GM11168 (cell line): ENCODE measurements around the gene NAP1L4.

ENCODE experiments used
- in situ Hi-C: fragments of 300-500 bp; cut with MboI; formaldehyde crosslinking; loops from one replicate; pipeline ENCODE4 v1.12.0; 2022; ENCODE audit warnings: low sequenced_read_pairs; ENCODE audit not compliant: unreplicated experiment

The NAP1L4 gene

DNA sequence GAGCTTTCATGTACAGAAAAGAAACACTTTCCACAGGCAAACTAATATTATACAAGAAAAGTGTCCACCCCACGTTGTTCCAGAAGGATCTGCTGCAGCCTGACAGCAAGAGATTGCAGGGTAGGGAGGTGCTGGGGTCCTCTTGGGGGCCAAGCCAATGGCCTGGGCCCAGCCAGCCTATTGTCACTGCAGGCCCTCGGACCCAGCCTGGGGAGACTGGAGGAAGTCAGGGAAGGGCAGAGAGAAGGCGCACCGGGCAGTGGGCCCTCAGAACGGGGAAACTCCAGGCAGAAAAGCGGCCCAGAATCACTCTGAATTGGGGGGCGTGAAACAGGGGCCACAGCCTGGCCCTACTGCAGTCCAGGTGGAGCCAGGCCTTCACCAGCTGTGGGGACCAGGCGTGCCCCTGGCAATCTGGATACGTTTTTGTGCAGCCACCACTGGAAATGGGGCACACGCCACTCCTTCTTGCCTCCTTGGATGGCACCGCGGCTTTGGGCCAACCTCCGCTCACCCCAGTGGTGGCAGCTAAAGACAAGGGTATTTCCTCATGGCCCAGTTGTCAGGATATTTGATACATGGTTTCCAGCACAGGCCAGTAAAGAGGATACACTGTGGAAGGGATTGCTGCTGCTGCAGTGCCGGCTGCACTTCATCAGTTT is 3.9 kb upstream of the NAP1L4 start:
- in situ Hi-C loops: no loop called here

DNA sequence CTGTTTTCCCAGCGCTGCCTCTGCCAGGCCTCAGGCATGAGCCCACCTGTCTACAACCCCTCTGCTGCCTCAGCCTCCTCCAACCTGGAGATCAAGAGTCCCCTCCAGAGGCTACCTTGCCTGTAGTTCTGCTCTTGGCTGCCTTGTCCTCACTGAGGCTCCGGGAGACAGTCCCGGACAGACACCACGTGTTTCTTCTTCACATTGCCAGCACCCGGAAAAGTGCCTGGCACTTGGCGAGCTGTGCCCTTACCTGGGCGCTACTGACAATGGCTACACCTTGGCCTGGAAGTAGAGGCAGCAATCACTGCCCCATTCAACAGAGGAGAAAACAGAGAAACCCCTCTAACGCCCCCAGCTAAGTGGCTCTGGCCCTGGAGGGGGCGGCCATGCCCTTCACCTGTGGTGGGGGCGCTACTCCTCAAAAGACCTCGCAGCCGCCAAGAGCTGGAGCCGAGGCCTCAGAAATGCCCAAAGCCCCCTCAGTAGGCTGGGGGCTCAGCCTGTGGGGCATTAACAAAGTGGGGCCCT is 3.0 kb upstream of the NAP1L4 start:
- in situ Hi-C loops: no loop called here

DNA sequence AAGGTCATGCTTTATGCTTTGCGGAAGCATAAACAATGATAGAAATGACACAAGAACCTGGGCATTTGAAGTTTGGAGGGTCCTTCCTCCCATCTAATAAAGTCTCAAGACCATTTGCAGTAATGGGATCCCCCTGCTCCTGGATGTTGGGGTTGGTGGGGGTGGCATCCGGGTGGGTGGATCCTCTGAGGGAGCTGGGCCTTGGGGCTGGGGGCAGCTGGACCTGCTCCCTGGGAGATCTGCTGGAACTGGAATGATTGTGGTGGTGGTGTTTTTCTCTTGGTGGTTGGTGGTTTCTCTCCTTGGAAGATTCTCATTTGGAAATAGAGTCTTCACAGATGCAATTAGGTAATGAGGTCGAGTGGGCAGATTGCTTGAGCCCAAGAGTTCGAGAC is 2.2 kb upstream of the NAP1L4 start:
- in situ Hi-C loops: no loop called here

DNA sequence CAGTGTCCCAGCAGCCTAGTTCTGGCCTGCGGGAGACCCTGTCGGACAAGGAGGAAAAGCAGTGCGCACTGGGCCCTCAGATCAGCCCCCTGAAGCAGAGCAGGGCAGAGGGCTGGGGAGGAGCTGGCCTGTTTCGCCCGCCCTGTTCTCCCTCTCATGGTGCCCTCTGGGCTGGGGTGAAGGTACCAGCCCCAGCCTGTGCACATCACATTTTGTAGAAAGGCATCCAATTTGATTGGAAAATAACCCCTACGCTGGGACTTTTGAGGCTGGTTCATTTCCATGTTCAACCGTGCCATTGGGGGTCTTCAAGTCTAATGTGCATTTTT is 832 bp upstream of the NAP1L4 start:
- in situ Hi-C loops: no loop called here

DNA sequence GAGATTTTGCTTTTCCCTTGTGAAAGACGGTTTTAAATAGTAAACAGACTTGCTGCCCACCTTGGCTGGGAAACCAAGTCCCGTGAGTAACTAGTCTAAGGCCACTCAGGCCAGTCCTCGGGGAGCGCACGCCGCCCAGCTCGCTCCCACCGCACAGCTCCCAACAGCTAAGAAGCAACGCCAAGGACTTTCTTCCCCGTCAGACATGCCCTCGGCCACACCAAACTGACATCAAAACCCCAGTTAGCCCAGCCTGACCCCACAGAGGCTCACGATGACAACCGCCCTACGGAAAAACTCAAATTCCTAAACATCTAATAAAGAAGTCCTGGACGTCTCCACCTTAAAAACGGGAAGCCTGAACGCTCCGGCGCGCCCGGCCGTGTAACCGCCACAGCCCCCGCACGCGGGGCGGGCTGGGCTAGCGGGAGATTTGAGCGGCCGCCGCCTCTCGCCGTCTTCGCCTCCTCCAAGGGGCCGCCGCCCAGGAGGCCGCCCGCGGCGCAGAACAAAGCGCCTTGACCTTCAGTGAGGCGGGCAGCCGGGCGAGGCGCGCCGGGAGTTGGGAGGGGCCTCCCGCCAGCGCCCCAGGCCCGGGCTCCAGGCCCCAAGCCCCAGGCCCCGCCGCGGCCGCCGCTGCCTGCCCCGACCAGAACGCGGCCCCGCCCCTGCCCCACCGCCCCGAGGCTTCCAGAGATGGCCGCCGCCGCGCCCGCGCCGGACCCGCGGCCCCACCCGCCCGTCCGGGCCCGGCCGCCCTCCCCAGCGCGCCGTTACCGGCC is 486 bp downstream of the NAP1L4 start:
- in situ Hi-C loops: no loop called here

DNA sequence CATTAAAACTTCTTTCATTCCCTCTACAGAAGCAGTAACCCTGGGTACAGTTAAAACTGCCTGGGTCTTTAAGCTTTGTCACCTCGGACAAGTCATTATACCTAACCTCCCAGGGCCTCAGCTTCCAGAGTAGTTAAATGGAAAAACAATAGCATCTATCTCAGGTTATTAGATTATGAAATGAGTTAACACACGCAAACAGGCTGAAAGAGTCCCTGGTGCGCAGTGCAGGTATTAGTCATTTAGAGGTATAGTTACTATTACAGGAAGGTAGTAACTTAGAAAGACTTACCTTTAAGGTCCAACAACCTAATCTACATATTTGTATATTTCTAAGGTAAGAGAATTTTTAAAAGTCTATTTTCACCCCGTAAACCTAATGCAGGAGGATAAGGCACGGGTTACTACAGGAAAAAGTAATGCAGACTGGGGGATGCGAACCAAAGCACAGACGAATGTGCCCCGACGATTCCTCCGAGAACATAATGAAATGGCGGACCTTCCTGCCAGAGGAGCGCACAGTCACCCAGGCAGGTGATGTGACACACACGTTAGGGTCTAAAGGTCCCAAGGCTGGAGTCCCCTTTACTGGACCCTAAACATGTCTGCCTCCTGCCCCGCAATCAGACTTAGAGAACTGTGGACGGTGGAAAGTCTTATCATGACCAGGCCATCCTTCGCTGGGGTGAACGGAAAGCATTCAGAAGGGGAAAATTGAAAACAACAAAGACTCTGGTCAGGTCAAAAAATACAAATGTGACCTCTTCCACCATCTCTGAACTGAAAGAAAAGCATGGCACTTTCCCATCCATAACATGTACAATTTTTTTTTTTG is 1.3 kb downstream of the NAP1L4 start:
- in situ Hi-C loops: no loop called here

DNA sequence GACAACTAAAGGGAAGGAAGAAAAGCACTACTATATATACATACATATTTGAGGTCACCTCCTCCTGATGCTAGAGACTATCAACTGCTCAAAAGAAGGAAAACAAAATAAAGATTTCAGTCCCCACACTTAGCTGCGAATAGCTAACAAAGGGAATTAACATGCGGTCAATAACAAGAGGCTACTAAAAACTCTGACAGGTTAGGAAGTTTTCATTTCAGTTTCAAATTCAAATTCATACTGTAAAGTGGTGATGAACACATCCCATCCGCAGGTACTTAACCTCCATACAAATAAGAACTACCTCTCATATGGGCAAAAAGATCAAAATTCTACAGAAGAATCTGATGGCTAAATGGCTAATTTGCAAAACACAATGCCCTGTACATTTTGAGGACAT is 2.6 kb downstream of the NAP1L4 start:
- in situ Hi-C loops: no loop called here

DNA sequence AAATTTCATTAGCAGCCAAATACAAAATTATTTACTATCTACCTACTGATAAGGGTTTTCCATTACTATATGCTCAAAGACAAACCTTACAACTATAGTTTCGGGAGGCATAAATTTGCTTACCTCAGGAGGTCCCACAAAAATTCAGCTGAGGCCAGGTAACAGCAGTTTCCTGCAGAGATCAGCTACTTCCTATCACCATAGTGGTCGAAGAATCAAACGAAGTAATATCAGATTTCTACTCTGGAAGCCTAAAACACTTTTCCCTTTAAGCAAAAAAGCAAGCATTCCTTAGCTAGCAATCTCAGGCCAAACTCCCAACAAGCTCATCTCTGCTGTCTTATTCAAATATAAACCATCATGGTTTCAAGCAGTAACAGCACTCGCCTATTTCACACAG is 3.1 kb downstream of the NAP1L4 start:
- in situ Hi-C loops: no loop called here

DNA sequence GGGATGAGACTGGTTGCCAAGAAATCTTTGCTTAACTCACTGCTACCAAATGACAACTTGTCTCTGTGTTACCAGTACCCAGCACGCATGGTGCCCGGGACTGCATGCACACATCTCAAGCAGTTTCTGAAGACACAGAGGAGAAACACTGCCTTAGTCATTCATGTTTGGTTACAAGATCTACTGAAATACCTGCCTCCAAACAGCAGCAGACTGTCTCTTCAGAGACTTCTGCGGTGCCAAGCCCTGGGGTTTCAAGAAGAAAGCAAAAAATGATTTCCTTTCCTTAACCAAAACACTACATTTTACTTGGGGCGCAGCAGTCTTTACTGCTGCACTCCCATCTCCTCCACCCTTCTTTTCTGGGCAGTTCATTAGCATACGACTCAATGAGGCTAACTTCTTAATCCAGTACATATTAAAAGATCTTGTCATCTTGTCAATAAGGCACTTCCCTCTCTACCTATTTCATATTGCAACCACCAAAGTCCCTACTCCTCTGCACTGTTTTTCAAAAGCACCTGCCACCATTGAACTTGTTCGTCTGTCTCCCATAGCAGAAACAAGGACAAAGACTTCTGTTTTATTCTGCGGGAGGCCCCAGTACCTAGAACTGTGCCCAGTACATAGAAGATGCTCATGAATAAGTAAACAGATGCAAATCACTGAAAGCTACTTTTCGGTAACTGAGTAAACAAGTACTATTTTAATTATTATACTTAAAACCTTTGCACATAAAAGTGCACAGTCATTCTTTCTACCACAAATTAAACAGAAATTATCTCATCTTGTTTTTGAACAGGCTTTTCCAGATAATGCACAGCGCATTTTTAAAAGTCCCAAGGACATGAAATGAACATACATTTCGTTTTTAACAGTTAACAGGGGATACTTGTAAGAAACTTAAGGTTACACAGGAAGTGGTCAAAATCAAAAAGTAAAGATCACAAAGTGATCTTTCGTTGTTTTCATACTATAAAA is 4.0 kb downstream of the NAP1L4 start:
- in situ Hi-C loops: no loop called here

DNA sequence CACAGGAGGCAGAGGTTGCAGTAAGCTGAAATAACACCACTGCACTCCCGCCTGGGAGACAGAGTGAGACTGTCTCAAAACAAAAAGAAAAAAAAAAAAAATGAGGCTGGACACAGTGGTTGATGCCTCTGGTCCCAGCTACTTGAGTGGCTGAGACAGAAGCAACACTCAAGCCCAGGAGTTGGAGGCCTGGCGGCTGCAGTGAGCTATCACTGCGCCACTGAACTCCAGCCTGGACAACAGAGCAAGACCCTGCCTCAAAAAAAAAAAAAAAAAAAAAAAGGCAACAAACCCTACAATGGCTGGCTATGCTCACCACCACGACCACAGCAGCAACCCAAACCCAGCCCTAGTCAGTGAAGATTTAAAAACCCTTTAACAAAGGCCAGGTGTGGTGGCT is 8.2 kb downstream of the NAP1L4 start:
- in situ Hi-C loops: no loop called here

DNA sequence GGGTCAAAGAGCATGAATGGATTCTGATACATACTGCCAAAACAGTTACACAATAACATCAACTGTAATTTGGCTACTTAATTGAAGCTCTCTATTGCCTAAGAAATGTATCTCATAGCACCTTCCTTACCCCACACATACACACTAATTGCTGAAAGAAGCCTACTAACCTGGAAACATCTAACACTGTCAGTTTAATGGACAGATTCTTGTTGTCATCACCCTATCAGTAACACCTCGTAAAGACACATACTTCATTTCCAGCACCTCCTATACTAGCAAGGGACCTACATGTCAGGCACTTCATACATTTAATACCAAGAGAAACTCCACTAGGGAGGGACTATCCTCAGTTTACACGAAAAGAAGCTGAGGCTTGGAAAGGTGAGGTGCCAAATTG is 9.9 kb downstream of the NAP1L4 start:
- in situ Hi-C loops: no loop called here

DNA sequence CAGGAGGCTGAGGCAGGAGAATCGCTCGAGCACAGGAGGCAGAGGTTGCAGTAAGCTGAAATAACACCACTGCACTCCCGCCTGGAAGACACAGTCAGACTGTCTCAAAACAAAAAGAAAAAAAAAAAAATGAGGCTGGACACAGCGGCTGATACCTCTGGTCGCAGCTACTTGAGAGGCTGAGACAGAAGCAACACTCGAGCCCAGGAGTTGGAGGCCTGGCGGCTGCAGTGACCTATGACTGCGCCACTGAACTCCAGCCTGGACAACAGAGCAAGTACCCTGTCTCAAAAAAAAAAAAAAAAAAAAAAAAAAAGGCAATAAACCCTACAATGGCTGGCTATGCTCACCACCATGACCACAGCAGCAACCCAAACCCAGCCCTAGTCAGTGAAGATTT is 11.0 kb downstream of the NAP1L4 start:
- in situ Hi-C loops: no loop called here

DNA sequence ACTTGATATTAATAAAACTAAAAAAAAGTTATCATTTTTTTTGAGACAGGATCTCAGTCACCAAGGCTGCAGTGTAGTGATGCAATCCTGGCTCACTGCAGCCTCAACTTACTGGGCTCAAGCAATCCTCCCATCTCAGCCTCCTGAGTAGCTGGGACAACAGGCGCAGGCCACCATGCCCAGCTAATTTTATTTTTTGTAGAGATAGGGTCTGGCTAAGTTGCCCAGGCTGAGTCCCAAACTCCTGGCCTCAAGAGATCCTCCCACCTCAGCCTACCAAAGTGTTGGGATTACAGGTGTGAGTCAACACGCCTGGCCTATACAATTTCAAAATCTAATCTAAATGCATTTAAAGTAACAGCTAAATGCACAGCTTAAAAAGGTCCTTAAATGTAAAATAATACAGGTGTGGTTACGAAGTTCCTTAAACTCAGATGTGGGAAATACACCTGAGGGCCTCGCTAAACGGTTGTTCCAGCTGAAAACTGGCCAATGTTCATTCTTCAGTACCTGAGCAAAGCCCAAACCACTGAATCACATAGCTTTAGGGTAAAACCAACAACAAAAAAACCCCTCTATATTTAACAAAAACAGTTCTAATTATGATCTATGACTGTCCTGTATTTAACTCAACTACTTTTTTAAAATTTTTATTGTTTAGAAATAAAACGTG is 11.8 kb downstream of the NAP1L4 start:
- in situ Hi-C loops: no loop called here

DNA sequence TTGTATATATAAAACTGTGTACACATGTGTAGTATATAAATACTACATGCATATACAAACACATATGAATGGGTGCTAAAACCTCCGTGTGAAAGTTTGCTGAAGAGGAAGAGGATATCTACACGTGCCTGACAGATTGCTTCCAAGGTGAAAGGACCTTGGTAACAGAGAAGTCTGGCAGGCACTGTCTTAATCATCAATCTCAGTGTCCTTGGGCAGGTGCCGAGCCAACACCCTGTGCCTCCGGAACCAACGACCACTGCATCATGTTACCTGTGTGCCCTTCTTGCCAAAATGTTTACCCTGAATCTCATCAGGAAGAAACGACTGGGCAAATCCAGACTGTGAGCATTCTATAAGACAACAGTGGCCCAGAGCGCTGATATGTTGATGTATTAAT is 15.0 kb downstream of the NAP1L4 start:
- in situ Hi-C loops: no loop called here

DNA sequence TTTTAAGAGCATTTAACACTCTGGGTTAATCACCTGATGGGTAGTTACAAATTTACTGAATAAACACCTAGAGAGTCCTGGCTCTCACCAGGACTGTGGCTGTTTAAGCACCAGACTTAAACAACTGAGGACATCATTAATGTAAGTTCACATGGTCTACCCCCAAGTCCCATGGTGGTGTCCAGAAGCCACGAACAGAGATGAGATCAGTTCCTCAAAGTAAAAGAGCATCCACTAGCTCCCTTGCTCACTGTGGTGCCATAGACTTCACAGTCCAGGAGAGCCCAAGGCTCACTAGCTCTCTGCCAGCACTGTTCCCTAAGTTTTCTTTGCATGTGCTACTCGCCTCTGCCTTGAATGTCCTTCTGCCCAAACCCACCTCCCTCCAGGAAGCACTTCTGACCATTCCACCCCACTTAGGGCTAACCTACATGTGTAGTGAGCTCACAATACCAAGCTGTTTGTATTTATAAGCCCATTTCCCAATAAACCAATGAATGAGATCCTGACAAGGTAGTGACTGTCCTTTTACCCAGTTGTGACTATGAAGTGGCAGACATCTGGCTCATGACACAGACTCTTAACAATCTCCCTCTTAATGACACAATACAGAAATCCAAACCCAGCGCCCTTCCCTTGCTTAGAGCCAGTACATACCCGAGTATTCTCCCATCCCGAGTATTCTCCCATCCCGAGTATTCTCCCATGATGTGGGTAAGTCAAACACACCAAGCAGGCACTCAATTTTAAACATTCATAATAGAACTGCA is 15.7 kb downstream of the NAP1L4 start:
- in situ Hi-C loops: no loop called here

DNA sequence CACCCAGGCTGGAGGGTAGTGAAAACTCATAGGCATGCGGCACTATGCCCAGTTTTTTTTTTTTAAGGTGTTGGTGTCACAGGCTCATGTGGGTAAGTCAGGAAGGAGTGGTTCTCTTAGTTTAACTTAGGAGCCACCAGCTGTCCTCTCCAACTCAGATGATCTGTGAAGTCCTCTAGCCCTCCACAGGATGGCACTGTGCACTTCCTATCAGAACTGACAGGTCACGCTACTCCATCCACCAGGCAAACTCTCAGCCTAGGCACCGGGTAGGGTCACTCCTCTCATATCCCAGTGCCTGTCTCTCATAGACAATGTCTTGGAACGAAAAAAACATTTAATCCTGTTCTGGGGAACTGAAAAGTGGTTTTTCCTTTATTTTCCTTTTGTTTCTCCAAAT is 16.5 kb downstream of the NAP1L4 start:
- in situ Hi-C loops: no loop called here

DNA sequence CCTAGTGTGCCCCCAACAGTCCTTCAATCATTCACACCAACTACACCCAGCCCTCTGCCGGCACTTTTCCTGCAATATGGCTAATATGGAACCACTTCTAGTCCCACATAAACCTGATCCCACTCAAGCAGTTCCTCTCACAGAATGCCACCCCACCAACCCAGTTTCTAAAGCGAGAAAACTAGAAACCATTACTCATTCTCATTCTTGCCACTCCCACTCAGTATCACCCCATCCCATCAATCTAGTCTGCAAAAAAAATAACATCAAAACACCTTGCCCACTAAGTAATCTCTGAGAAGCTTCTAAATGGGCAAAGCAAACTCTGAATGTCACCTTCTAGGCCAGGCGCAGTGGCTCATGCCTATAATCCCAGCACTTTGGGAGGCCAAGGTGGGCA is 17.9 kb downstream of the NAP1L4 start:
- in situ Hi-C loops: no loop called here

DNA sequence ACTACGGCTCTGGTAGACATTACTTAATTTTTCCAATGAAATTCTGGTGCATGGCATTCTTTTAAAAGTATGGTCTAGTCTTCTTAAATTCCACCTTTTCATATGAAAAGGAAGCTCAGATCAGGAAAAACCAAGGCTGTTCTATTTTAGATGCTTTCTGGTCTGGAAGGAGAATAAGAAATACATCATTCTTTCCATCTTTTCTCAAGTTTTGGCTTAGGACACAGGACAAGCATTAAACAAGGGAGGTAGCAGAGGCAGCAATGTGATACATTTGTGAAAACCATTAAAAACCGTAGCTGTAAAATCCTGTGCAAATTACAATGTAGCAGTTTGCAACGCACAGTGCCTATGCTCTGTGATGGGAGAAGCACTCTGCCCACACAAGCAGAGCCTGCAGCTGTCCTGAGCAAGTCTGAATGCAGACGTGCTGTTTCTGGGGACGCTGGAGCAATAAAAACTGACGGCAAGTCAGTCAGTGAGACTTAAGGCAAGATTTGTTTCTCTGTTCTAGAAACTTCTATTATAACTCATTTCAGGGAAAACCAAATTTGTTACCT is 23.7 kb downstream of the NAP1L4 start:
- in situ Hi-C loops: no loop called here
